D341Med (cell line): Measurements from ENCODE around the gene ZDHHC4.
"Not testable (repeated sequence)": the region's sequence is repeated elsewhere in the genome, so short reads cannot be mapped to it uniquely, and the experiment has no call there.

Experiments
- DNase-seq: peaks from one replicate; pipeline ENCODE4 v3.0.0; 2012; ENCODE audit warnings: low spot score

Gene ZDHHC4

GRCh38 chr7:6607651-6608051, 30.4 kb downstream of the ZDHHC4 start:
- peak; percentile 25 for DNase-seq

- DNase-seq, result no peak
Measured at GRCh38 chr7:6608081-6608480, 30.8 kb downstream of the ZDHHC4 start.

GRCh38 chr7:6608794-6609193, 31.5 kb downstream of the ZDHHC4 start:
- DNase-seq, result no peak

GRCh38 chr7:6612819-6613218, 35.6 kb downstream of the ZDHHC4 start:
- DNase-seq, result peak; percentile 15

GRCh38 chr7:6613706-6614105, 36.5 kb downstream of the ZDHHC4 start:
- peak; percentile 17 for DNase-seq

- peak; percentile 80 for DNase-seq
Measured at GRCh38 chr7:6614953-6615722, 37.9 kb downstream of the ZDHHC4 start, which contains the start of gene ZNF853. Gene ZNF853, plus strand, starts transcription at chr7:6615610. Its CDS starts 565 bp downstream, at chr7:6616175.

GRCh38 chr7:6615723-6616555, 38.7 kb downstream of the ZDHHC4 start:
- DNase-seq, result peak; percentile 46

- DNase-seq, result no peak
Measured at GRCh38 chr7:6616854-6617643, 39.8 kb downstream of the ZDHHC4 start.

GRCh38 chr7:6618621-6619020, 41.4 kb downstream of the ZDHHC4 start:
- DNase-seq, result no peak

GRCh38 chr7:6619961-6620360, 42.7 kb downstream of the ZDHHC4 start:
- DNase-seq, result no peak

- DNase-seq, result no peak
Measured at GRCh38 chr7:6621195-6622133, 44.2 kb downstream of the ZDHHC4 start.

GRCh38 chr7:6622134-6622710, 45.0 kb downstream of the ZDHHC4 start:
- no peak for DNase-seq

GRCh38 chr7:6623589-6624245, 46.5 kb downstream of the ZDHHC4 start:
- DNase-seq, result no peak

GRCh38 chr7:6624246-6624611, 47.0 kb downstream of the ZDHHC4 start:
- no peak for DNase-seq

GRCh38 chr7:6628045-6628444, 50.8 kb downstream of the ZDHHC4 start:
- no peak for DNase-seq

GRCh38 chr7:6630007-6630849, 53.0 kb downstream of the ZDHHC4 start:
- no peak for DNase-seq

- no peak for DNase-seq
Measured at GRCh38 chr7:6631605-6632004, 54.4 kb downstream of the ZDHHC4 start.

GRCh38 chr7:6634021-6634420, 56.8 kb downstream of the ZDHHC4 start:
- DNase-seq, result no peak

- DNase-seq, result not testable (repeated sequence)
Measured at GRCh38 chr7:6634971-6635370, 57.7 kb downstream of the ZDHHC4 start.
